PC-3 (cell line): ENCODE results near the gene PMIS2.

Experiments
- CTCF ChIP-seq: fragments of 300-600 bp; sonication (generic); conservative IDR thresholded peaks from 2 replicates; pipeline ENCODE4 v1.5.1; 2017; ENCODE audit warnings: antibody characterized with exemption, low read depth, mild to moderate bottlenecking, low read length
- EZH2 ChIP-seq: fragments of 300-600 bp; sonication (generic); IDR thresholded peaks from one replicate; pipeline ENCODE4 v1.6.1; 2017; ENCODE audit warnings: antibody characterized with exemption, mild to moderate bottlenecking, low read length; ENCODE audit not compliant: unreplicated experiment

DNA sequence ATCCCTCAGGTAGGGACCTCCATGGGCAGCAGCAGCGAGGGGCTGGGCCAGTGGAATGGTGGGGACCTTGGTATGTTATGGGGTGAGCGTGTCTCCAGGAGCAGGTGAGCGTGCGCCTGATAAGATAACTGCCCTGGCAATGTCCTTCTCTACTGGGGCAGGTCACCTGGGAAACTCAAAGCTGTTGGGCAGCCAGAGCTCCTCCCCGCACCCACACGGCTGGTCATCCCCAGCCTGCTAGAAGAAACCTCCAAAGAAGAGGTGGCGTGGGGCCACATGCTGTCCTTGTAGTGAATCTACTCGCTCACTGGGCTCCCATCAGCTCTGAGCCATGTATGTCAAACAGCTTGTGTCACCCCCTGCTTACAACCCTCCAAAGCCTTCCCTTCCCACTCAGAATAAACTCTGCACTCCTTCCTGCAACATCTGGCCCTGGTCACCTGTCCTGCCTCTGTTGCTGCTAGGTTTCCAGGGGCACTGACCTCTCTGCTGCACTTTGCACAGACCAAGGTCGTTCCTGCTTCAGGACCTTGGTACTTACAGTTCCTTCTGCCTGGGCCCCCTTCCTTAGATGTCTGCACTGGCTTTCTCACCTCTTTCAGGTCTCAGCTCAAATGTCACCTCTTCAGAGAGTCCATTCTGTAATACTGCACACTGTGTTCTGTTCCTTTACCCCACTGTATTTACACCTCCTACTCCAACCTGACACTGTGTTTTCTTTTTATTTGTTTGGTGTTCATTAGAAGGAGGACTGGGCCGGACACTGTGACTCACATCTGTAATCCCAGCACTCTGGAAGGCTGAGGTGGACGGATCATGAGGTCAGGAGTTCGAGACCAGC lies 20.7 kb upstream of the PMIS2 start:
- TF ChIP-seq CTCF, result no peak
- no peak for TF ChIP-seq EZH2
